Activated CD4-positive, alpha-beta T cell treated with anti-CD3 and anti-CD28 coated beads, Interleukin-2, amount 50 U/mL, for 16 hours (primary cell): ENCODE data around the gene PKIB.

Experiments
- DNase-seq: peaks from one replicate; pipeline ENCODE4 v3.0.0-alpha.2; 2020

Gene PKIB

GRCh38 chr6:122752459-122752858, 142.3 kb downstream of the PKIB start:
- DNase-seq = no peak

GRCh38 chr6:122753000-122753687, 142.9 kb downstream of the PKIB start:
- no peak for DNase-seq

GRCh38 chr6:122753688-122754056, 143.5 kb downstream of the PKIB start:
- DNase-seq = no peak

GRCh38 chr6:122754191-122754731, 144.1 kb downstream of the PKIB start:
- no peak for DNase-seq

- no peak for DNase-seq
These were observed 145.7 kb downstream of the PKIB start for GRCh38 chr6:122755901-122756300.

GRCh38 chr6:122758927-122759334, 148.7 kb downstream of the PKIB start:
- no peak for DNase-seq

- no peak for DNase-seq
These were observed 150.1 kb downstream of the PKIB start for GRCh38 chr6:122760330-122760729.

- DNase-seq = no peak
These were observed 156.1 kb downstream of the PKIB start for GRCh38 chr6:122766256-122766655.

GRCh38 chr6:122770835-122771601, 160.8 kb downstream of the PKIB start:
- DNase-seq = no peak

- no peak for DNase-seq
These were observed 162.7 kb downstream of the PKIB start for GRCh38 chr6:122772724-122773415.
